Activated effector memory CD4-positive, alpha-beta T cell treated with Interleukin-2 at 50 U/mL for 16 hours (primary cell): ENCODE results near the gene SLC15A4.

Experiments used
- DNase-seq: peaks from one replicate; pipeline ENCODE4 v3.0.0-alpha.2; 2020

Gene SLC15A4

DNA sequence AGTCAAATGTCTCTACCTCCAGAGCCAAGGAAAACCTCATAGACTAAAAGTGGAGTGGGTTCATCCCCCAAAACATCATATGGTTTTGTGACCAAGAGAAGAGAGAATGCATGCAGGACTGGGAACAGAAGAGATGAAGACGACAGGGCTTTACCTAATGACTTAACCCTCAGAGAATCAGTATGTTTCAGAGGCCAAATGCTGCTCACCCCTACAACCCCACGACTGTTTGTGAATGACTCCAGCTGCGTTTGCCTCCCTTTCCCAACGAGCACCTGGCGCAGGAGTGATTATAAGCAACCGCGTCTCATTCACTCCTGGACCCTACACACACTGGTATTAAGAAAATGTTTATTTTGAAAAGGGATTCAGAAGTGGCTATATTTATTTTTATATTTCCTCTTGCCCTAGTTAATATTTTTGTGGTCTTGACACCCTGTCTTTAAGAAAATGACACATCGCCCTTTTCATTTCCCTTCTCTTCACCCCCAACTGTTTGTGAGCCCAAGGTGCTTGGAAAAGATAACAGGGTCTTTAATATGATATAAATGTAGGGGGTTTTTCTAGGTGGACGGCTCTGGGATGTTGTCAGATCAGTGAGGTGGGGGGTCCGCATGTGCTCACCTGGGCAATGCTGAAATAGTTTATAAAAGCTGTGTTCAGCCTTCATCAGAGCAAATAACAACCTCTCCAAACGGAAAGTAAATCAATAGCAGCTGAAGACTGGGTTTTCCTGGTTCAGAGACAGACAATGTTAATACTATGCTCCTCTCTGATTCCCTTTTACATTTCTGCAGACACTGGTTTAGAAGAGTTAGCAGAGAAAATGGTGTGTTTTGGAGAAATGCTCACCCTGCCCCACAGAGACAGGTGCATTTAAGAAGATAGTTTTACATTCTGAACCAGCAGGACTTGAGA is 77.7 kb downstream of the SLC15A4 start:
- DNase-seq: no peak

DNA sequence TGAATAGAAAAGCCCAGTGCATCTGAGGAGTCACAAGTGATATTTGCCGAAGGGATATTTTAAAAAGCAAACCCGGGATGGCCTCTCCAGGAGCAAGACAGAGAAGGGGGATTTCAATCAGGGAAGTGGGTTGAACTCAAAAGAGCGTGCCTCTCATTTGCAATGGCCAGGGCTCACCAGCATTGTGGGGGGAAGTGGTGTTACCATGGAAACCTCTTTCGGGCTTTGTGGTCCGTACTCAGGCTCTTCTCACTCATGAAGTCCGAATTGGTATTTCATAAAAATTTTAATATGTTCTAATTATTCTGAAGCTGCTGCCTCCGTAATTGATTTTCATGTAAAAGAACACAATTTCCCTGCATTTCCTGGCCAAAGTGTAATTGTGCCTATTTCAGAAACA is 79.8 kb downstream of the SLC15A4 start:
- no peak for DNase-seq
